PFSK-1 (cell line): Measurements from ENCODE around the gene NET1.

Experiments
- FOXP2 ChIP-seq: optimal IDR thresholded peaks from 2 replicates; pipeline ENCODE3; 2011; ENCODE audit warnings: borderline replicate concordance, control low read depth, inconsistent platforms; ENCODE audit not compliant: insufficient read depth; ENCODE audit errors: extremely low read length, extremely low read depth
- POLR2AphosphoS5 ChIP-seq: IDR thresholded peaks from 2 replicates; pipeline ENCODE4 v1.6.1; 2012; ENCODE audit warnings: low read depth, mild to moderate bottlenecking, control low read depth, low read length, moderate library complexity
- SIN3A ChIP-seq: IDR thresholded peaks from 2 replicates; pipeline ENCODE4 v1.6.1; 2012; ENCODE audit warnings: mild to moderate bottlenecking, low read length, moderate library complexity, borderline replicate concordance; ENCODE audit not compliant: insufficient read depth
- TAF1 ChIP-seq: IDR thresholded peaks from 2 replicates; pipeline ENCODE4 v1.6.1; 2012; ENCODE audit warnings: low read length, control low read depth, borderline replicate concordance; ENCODE audit not compliant: insufficient read depth
- TF ChIP-seq, protein P1 (sequence below), 2 experiments: IDR thresholded peaks; 2 replicates each; pipeline versions ENCODE4 v1.6.1 to v1.8.0; 2011 to 2012; ENCODE audit warnings: low read depth in 2 of 2, low read length in 2 of 2, control low read depth in 1 of 2, inconsistent platforms in 1 of 2, mild to moderate bottlenecking in 1 of 2, moderate library complexity in 1 of 2; ENCODE audit not compliant: insufficient read depth in 1 of 2

NET1 gene

DNA sequence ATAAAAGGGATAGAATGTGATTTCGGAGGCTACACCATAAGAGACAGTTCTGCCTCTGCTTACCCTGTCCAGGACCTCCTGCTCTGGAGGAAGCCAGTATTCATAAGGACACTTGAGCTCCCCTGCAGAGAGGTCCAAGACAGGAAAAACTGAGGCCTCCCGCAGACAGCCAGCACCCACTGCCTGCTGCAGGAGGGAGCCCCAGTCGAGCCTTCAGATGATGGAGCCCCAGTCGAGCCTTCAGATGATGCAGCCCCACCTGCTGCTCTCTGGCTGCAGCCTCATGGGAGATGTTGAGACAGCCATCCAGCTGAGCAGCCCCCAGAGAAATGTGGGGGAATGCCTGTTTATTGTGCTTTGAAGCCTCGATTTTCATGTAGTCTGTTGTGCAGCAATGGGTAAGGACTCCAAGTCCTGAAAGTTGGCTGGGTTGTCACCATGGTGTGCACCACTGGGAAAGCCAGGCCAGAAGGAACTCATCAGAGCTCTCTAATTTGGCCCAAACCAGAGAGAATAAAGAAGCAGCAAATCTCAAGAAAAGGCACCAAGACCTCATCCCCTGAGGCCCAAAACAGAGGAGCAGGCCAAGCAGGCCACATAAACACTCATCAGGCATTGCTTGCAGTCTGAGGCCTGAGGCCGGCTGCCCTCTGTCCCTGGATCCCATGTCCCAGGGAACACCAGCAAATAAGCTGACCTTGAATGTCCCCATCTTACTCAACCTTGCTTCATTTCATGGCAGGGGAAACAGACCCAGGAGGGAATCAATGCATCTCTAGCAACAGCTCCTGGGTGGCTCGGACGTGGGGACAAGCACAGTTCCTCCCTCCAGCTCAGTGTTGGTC lies 56.1 kb downstream of the NET1 start:
- TF ChIP-seq, protein P1, sequence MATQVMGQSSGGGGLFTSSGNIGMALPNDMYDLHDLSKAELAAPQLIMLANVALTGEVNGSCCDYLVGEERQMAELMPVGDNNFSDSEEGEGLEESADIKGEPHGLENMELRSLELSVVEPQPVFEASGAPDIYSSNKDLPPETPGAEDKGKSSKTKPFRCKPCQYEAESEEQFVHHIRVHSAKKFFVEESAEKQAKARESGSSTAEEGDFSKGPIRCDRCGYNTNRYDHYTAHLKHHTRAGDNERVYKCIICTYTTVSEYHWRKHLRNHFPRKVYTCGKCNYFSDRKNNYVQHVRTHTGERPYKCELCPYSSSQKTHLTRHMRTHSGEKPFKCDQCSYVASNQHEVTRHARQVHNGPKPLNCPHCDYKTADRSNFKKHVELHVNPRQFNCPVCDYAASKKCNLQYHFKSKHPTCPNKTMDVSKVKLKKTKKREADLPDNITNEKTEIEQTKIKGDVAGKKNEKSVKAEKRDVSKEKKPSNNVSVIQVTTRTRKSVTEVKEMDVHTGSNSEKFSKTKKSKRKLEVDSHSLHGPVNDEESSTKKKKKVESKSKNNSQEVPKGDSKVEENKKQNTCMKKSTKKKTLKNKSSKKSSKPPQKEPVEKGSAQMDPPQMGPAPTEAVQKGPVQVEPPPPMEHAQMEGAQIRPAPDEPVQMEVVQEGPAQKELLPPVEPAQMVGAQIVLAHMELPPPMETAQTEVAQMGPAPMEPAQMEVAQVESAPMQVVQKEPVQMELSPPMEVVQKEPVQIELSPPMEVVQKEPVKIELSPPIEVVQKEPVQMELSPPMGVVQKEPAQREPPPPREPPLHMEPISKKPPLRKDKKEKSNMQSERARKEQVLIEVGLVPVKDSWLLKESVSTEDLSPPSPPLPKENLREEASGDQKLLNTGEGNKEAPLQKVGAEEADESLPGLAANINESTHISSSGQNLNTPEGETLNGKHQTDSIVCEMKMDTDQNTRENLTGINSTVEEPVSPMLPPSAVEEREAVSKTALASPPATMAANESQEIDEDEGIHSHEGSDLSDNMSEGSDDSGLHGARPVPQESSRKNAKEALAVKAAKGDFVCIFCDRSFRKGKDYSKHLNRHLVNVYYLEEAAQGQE (IDR thresholded peaks at IDR 0.05; ENCODE audit: insufficient read depth in 1 of 2, low read depth in 2 of 2, low read length in 2 of 2): no peak
- TF ChIP-seq TAF1 (no peak), FOXP2 (no peak), POLR2AphosphoS5 (no peak), SIN3A (no peak)

GRCh38 chr10:5469353-5470061 lies 57.1 kb downstream of the NET1 start:
- TF ChIP-seq, protein P1 (IDR thresholded peaks at IDR 0.05; ENCODE audit: insufficient read depth in 1 of 2, low read depth in 2 of 2, low read length in 2 of 2): no peak
- TF ChIP-seq FOXP2 (no peak), POLR2AphosphoS5 (no peak), SIN3A (no peak), TAF1 (no peak)

DNA sequence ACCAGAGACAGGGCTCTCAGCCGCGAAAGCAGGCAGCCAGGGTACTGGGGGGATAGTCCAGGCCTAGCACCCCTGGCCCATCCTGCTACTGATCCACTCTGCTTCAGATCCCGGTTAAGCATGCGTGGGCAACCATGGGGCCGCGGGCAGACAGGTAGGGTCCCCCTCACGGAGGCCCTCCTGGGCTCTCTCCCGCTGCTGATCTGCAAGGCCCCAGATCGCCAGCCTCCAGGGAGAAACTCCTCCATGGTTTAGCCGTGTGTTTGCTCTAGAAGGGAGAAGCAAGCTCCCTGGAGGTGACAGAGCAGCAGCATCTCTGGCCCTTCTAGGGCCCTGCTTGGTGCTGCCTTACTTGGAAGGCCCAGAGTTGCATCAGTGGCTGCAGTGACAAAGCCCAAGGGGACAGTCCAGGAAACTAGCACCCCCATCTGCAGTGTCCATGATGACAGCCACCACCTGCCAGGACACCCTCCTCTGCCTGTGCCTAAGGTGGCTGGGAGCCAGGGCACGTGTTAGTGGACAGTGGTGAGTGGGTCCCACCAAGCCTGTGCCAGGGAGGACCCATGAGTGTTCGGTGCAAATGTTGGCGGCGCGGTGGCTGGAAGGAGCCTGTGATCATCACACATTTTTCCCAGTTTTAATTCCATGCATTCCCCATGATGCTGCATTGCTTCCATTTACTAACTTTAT lies 57.9 kb downstream of the NET1 start:
- TF ChIP-seq POLR2AphosphoS5: no peak
- no peak for TF ChIP-seq FOXP2
- no peak for TF ChIP-seq SIN3A

GRCh38 chr10:5476918-5477525 lies 64.7 kb downstream of the NET1 start:
- TF ChIP-seq FOXP2: no peak
- TF ChIP-seq SIN3A: no peak
- TF ChIP-seq POLR2AphosphoS5: no peak
- no peak for TF ChIP-seq TAF1
- TF ChIP-seq, protein P1 (IDR thresholded peaks at IDR 0.05; ENCODE audit: insufficient read depth in 1 of 2, low read depth in 2 of 2, low read length in 2 of 2): no peak
